Uterus (tissue), 2 donors: ENCODE results near the gene FLRT3.

Source experiments
- CTCF ChIP-seq, 4 experiments: fragments of 200-600 bp in 2 of 4; fragments of 450-650 bp in 2 of 4; sonication (generic) in 2 of 4; IDR thresholded peaks; one replicate each; pipeline ENCODE4 v1.5.1; 2016 to 2019; ENCODE audit warnings: antibody characterized with exemption in 4 of 4, mild to moderate bottlenecking in 2 of 4, moderate library complexity in 1 of 4
- POLR2A ChIP-seq, 2 donors: fragments of 450-650 bp; IDR thresholded peaks; one replicate each; pipeline ENCODE4 v1.6.1; 2016; ENCODE audit warnings: antibody characterized with exemption in 2 of 2, mild to moderate bottlenecking in 1 of 2, moderate library complexity in 1 of 2

GRCh38 chr20:14303106-14303505, 34.3 kb downstream of the FLRT3 start:
- TF ChIP-seq CTCF (IDR thresholded peaks at IDR 0.05) (no peak), POLR2A (IDR thresholded peaks at IDR 0.05) (no peak)
